Measurements from ENCODE around the gene CDC16. TPM values are rescaled to one million over a fixed set of nuclear protein-coding genes. Genes with fewer than 3 reads are reported as not detected.

Gene CDC16
- total and polyA plus RNA-seq, 2 donors (not counting 1 experiment from before 2014, with no cell fraction given) = 94.8 to 127 TPM

GRCh38 chr13:114282041-114282670 is 47.5 kb downstream of the CDC16 start:
- Histone ChIP-seq H3K9me3 (ENCODE audit: control extremely low read depth in 1 of 3, control insufficient read depth in 2 of 3, insufficient read depth in 1 of 3, low read length in 2 of 3) (no peaks in the 10 kb centered on the region), H4K20me1 (ENCODE audit: control insufficient read depth, insufficient read depth, low read length, poor library complexity, severe bottlenecking) (peaks cover 15% of the 10 kb centered on the region), H3K27ac (ENCODE audit: low read length in 2 of 2) (peak overlapping the region; percentile 44 to 82), H3K79me2 (ENCODE audit: control insufficient read depth, insufficient read depth, low read length) (peaks cover 50% of the 10 kb centered on the region), H3K4me1 (ENCODE audit: control insufficient read depth in 2 of 2, insufficient read depth in 2 of 2, low read length in 2 of 2) (peaks cover 23 to 30% of the 10 kb centered on the region in 2 donors), H3K4me2 (replicated peaks; ENCODE audit: low read depth, low read length, poor library complexity, severe bottlenecking) (peak overlapping the region; percentile 82), H3K4me3 (ENCODE audit: control extremely low read depth in 1 of 5, extremely low read depth in 1 of 5, insufficient read depth in 1 of 5, low read depth in 2 of 5, low read length in 4 of 5) (peak overlapping the region; percentile 65 to 86 (median 75)), H2AFZ (ENCODE audit: insufficient read depth, low read depth, low read length, poor library complexity, severe bottlenecking) (peak overlapping the region; percentile 99), H3K36me3 (replicated peaks in 1 of 2; ENCODE audit: control extremely low read depth in 1 of 2, control insufficient read depth in 1 of 2, extremely low read depth in 1 of 2, insufficient read depth in 2 of 2, low read length in 1 of 2) (peaks cover 0 to 24% of the 10 kb centered on the region in 2 experiments), H3K9ac (ENCODE audit: low read length) (peak overlapping the region; percentile 84), H3K27me3 (replicated peaks in 1 of 4; ENCODE audit: control extremely low read depth in 1 of 4, control insufficient read depth in 3 of 4, insufficient read depth in 4 of 4, low read length in 3 of 4) (no peaks in the 10 kb centered on the region)
- H3K4me3 Mint-ChIP-seq = peak overlapping the region; percentile 89
- TF ChIP-seq EZH2 (IDR thresholded peaks at IDR 0.05; ENCODE audit: borderline replicate concordance, insufficient read depth, low read depth, low read length, poor library complexity, severe bottlenecking) = no peak
- TF ChIP-seq CTCF (IDR thresholded peaks at IDR 0.05) = no peak
- POLR2A ChIA-PET = interaction anchor here (0.6 to 2.4 kb wide), 4 partner anchors 32 to 46 kb away, joined by 6 to 10 read pairs (median 7); partner anchors contain the start of gene CHAMP1
- WGBS (ENCODE audit: insufficient coverage) = 1% methylated on average over 27 of the region's 50 CpGs
- no peaks in the 10 kb centered on the region for H3K27me3 Mint-ChIP-seq
- peak; percentile 58 for ATAC-seq (ENCODE audit: low read depth)
- H3K9me3 Mint-ChIP-seq (ENCODE audit: insufficient read depth) = no peaks in the 10 kb centered on the region
- peaks cover 34% of the 10 kb centered on the region for H3K4me1 Mint-ChIP-seq
- peak; percentile 87 for DNase-seq
- H3K27ac Mint-ChIP-seq = peak overlapping the region; percentile 95
- CTCF ChIA-PET = interaction anchor here (1.1 kb wide), 1 partner anchor 58 kb away, joined by 3 read pairs; no protein-coding TSS in a partner anchor
- intact Hi-C loops (cut with micrococcal nuclease) = loop anchor here (1.0 kb wide), 1 partner anchor 32 kb away; the partner anchor contains the start of gene CHAMP1

- H3K4me1 ChIP-seq (ENCODE audit: control insufficient read depth in 2 of 2, insufficient read depth in 2 of 2, low read length in 2 of 2) = peaks cover 23 to 30% of the 10 kb centered on the region in 2 donors
- no peaks in the 10 kb centered on the region for H3K9me3 ChIP-seq (ENCODE audit: control extremely low read depth in 1 of 3, control insufficient read depth in 2 of 3, insufficient read depth in 1 of 3, low read length in 2 of 3)
- H4K20me1 ChIP-seq (ENCODE audit: control insufficient read depth, insufficient read depth, low read length, poor library complexity, severe bottlenecking) = peaks cover 23% of the 10 kb centered on the region
- ChIA-PET CTCF (no interaction called here), POLR2A (no interaction called here)
- no peak overlapping the region for H3K4me3 ChIP-seq (ENCODE audit: control extremely low read depth in 1 of 5, extremely low read depth in 1 of 5, insufficient read depth in 1 of 5, low read depth in 2 of 5, low read length in 4 of 5)
- peak overlapping the region; percentile 76 for H3K27ac Mint-ChIP-seq
- DNase-seq = no peak
- peaks cover 62% of the 10 kb centered on the region for H3K79me2 ChIP-seq (ENCODE audit: control insufficient read depth, insufficient read depth, low read length)
- no peak overlapping the region for H3K9ac ChIP-seq (ENCODE audit: low read length)
- H3K4me3 Mint-ChIP-seq = peak overlapping the region; percentile 65
- no peaks in the 10 kb centered on the region for H3K9me3 Mint-ChIP-seq (ENCODE audit: insufficient read depth)
- H3K27me3 Mint-ChIP-seq = no peaks in the 10 kb centered on the region
- intact Hi-C loops (cut with micrococcal nuclease) = no loop called here
- peaks cover 0 to 29% of the 10 kb centered on the region in 2 experiments for H3K36me3 ChIP-seq (replicated peaks in 1 of 2; ENCODE audit: control extremely low read depth in 1 of 2, control insufficient read depth in 1 of 2, extremely low read depth in 1 of 2, insufficient read depth in 2 of 2, low read length in 1 of 2)
- ATAC-seq (ENCODE audit: low read depth) = no peak
- H3K4me2 ChIP-seq (replicated peaks; ENCODE audit: low read depth, low read length, poor library complexity, severe bottlenecking) = no peak overlapping the region
- peaks cover 34% of the 10 kb centered on the region for H3K4me1 Mint-ChIP-seq
- TF ChIP-seq CTCF (IDR thresholded peaks at IDR 0.05) = no peak
- TF ChIP-seq EZH2 (IDR thresholded peaks at IDR 0.05; ENCODE audit: borderline replicate concordance, insufficient read depth, low read depth, low read length, poor library complexity, severe bottlenecking) = no peak
- no peaks in the 10 kb centered on the region for H3K27me3 ChIP-seq (replicated peaks in 1 of 4; ENCODE audit: control extremely low read depth in 1 of 4, control insufficient read depth in 3 of 4, insufficient read depth in 4 of 4, low read length in 3 of 4)
- 83% methylated on average over 1 of the region's 3 CpGs for WGBS (ENCODE audit: insufficient coverage)
- H2AFZ ChIP-seq (ENCODE audit: insufficient read depth, low read depth, low read length, poor library complexity, severe bottlenecking) = no peak overlapping the region
- H3K27ac ChIP-seq (ENCODE audit: low read length in 2 of 2) = no peak overlapping the region
These were observed 48.9 kb downstream of the CDC16 start for GRCh38 chr13:114283576-114283975.

All from B cell (primary cell).